Measurements from ENCODE around the gene INAFM2. TPM values are rescaled to one million over a fixed set of nuclear protein-coding genes. Genes with fewer than 3 reads are reported as not detected.

Gene INAFM2
- total RNA-seq, 1 donor from 2014 or later: 9.0 TPM

- DNase-seq (ENCODE audit: low read depth in 2 of 2): peak in 1 of 2 donors; percentile 45
Observed at GRCh38 chr15:40342416-40343320, 19.2 kb downstream of the INAFM2 start.

DNA sequence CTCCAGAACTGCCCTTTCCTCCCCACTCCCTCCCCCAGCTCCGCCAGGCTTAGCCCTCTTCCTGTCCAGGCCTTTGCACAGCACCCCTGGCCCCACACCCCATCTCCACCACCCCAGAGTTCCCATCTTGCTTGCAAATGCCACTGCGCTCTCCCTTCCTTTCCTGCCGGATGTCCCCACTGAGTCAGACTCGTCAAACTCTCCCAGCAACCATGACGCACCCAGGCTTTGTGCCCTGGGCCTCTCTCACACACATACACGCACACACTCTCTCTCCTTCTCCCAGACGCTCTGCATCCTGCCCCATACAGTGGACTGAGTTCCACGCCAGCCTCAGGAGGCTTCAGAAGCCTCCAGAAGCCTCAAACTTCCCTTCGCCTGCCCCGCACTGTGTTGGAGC is 20.0 kb downstream of the INAFM2 start:
- DNase-seq (ENCODE audit: low read depth in 2 of 2): peak; percentile 76 to 96

DNA sequence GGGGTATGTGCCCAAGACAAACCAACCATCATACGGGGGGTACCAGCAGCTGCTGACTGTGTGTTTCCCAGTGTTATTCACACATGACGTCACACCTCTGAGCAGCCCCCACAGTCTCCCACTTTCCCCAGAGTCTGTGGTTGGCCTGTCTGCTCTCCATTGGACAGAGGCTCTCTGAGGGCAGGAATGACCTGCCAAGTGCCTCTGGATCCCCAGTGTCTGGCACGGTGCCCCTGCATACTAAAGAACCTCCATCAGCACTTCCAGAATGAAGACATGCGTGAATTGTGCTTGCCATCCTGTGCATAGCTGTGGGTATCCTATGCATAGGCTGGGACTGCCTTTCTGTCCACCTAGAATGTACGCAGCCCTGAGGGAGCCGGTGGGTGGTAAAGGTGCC is 20.7 kb downstream of the INAFM2 start:
- no peak for DNase-seq (ENCODE audit: low read depth in 2 of 2)

- DNase-seq (ENCODE audit: low read depth in 2 of 2): peak; percentile 23 to 57
Observed at GRCh38 chr15:40344631-40345120, 21.2 kb downstream of the INAFM2 start.

- no peak for DNase-seq (ENCODE audit: low read depth in 2 of 2)
Observed at GRCh38 chr15:40345225-40345866, 21.9 kb downstream of the INAFM2 start.

DNA sequence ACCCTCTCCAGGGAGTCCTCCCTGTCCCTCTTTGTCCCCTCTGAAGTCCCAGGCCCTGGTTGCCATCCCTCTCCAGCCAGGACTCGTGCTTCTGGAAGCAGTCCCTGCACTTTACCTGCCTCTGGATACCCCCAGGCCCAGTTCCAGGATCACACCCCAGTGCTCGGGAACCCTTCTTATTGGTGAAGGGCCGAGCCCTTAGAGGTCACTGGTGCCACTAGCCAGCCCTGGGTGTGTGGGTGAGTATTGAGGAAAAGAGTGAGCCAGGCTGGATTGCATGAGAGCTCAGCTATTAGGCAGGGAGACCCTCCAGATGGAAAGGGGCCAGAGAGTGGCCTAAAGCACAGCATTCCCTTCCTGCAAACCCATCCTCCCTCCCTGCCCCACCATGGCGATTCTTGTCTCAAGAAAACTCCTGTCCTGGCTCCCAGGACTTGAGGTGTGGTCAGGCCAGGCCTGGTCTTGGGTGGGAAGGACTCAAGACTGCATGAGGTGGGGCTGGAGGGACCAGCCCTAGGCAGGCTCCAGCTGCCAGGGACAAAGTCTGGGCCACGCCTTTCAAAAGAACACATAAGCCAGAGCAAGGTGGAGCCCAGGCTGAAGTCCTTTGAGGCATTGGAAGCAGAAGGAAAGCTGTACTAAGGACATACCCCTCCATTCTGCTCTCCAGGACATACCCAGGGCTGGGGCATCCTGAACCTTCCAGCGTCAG is 22.5 kb downstream of the INAFM2 start:
- DNase-seq (ENCODE audit: low read depth in 2 of 2): no peak

DNA sequence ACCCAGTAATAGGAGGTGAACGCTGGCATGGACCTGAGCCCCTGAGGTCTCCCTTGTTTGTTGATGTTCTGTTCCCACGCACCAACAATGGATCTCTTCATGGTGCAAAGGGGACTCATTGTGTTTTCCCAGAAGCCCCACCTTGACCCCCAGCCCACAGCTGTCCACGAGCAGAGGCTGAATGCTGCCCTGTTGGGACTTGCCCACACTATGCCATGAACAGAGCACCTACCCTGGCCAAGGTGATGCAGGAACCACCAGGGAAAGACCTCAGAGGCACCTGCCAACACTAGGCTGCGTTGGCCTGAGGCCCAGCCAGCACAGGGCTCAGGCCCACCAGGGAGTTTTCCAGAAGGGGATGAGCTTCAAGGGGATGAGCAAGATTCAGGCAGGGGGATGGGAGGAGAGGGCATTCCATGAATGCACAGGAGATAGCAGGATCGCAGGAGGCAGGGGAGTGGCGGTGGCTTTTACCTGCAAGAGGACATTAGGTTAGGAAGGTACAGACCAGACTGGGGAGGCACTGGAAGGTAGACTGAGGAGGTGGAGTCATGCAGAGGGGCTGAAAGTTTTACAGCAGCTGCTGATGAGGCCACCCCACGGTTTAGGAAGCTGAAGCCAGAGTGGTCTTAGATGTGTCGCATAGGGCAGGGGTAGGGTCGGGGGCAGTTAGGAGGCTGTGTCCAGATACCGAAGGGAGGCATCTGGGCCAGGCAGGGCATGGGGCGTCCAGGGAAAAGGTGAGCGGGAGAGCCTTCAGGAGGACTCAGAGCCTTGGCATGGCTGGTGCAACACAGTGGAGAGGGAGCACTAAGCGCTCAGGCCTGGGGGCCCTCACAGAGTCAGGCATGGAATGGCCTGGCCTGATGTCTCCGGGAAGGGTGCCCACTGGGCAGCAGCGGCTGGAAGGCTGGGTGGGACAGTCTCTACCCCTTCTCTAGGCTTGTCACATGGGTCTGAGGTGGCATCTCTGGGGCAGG is 23.4 kb downstream of the INAFM2 start:
- no peak for DNase-seq (ENCODE audit: low read depth in 2 of 2)

DNA sequence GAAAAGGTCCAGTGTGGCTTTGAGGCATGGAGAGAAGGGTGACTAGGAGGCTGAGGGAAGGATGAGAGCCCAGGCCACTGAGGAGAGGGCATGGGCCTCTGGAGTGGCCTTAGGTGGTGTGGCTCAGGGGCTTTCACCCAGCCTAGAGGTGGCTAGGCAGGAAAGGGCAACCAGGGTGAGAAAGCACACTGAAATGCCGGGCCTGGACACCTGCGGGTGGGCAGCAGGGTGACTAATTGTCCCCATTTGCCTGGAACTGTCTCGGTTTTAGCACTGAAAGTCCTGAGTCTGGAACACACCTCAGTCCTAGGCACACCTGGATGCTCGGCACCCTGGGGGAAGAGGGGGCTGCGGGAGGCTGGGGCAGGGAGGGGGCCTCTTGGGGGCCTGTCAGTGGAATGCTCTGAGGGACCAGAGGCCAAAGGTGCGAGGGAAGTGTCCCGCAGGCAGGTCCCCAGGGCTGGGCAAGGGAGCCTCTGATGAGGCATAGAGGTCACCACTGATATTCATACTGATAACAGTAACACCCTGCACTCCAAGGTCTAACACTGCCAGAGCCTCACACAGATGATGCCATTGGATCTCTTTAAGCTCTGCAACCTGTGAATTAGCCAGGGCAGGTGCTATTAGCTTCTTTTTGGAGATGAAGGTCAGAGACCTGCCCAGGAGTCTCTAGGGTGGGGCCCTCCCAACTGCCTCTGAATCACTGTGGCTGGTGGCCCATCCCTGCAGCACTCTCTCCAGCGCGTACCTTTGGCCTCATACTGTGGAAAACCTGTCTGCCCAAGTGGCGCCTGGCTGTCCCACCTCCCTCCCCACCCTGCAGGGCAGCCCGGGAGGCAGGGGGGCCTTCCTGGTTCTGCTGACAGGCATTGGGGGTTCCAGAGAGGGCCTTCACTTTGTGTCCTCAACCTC is 24.3 kb downstream of the INAFM2 start:
- no peak for DNase-seq (ENCODE audit: low read depth in 2 of 2)

- no peak for DNase-seq (ENCODE audit: low read depth in 2 of 2)
Observed at GRCh38 chr15:40348474-40348870, 25.0 kb downstream of the INAFM2 start.

- no peak for DNase-seq (ENCODE audit: low read depth in 2 of 2)
Observed at GRCh38 chr15:40349163-40349562, 25.7 kb downstream of the INAFM2 start.

GRCh38 chr15:40352281-40352901 is 28.9 kb downstream of the INAFM2 start:
- no peak for DNase-seq (ENCODE audit: low read depth in 2 of 2)

DNA sequence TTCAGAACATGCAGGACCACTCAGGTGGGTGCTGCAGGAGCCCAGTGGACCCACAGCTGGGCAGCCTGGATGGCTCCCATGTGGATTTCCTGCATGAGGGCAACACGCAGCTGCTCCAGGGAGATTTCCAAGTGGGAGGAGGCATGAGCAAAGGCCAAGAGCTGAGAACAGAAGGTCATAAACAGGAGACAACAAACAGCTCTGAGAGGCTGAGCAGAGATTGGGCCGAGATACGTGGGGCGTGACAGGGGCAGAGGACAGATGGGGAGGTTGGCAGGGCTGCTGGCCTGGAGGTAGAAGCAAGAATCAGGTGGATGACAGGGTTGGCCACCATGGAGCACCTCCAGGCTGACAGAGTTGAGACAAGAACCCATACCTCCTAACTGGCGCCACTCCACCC is 30.2 kb downstream of the INAFM2 start:
- no peak for DNase-seq (ENCODE audit: low read depth in 2 of 2)

- peak in 1 of 2 donors; percentile 44 for DNase-seq (ENCODE audit: low read depth in 2 of 2)
Observed at GRCh38 chr15:40354408-40355171, 31.1 kb downstream of the INAFM2 start.

- DNase-seq (ENCODE audit: low read depth in 2 of 2): no peak
Observed at GRCh38 chr15:40355976-40356585, 32.6 kb downstream of the INAFM2 start.

GRCh38 chr15:40357246-40357645 is 33.8 kb downstream of the INAFM2 start:
- no peak for DNase-seq (ENCODE audit: low read depth in 2 of 2)

DNA sequence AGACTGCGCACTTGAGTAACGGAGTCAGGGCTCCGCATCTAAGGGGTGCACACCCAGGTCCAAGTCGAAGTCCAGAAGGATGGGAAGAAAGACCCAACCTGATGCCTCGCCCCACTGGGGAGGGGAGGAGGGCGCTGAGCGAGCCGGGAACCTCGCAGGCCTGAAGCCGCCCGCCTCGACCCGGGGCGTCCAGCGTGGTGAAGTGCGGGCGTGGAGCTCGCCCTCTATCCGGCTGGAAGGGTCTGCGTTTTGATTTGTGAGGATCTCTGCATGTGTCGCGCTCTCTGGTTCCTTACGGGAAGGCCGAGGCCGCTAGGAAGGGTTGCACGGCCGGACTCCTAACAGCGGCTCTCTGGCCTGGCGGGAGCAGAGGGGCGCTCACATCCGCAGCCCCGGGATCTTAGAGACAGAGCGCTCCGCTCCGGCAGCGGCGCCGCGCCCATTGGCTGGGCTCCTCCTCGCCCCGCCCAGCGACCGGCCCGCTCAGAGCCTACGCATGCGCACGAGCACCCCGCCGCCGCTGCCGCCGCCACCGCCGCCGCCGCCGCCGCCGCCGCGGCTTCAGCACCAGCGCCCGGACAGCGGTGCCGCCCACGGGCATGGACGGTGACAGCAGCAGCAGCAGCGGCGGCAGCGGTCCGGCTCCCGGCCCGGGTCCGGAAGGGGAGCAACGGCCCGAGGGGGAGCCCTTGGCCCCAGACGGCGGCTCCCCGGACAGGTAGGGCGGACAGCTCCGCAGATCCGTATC is 34.4 kb downstream of the INAFM2 start, which contains the start of gene DISP2:
Gene DISP2 (plus strand): TSS at position 497 of the 748 bp plus-strand sequence. CDS start 103 bp downstream, at position 600.
- peak in 1 of 2 donors; percentile 82 for DNase-seq (ENCODE audit: low read depth in 2 of 2)
